ENCODE data around the gene LINGO3. TPM values are rescaled to one million over a fixed set of nuclear protein-coding genes. Genes with fewer than 3 reads are reported as not detected.

The LINGO3 gene
- total and polyA plus RNA-seq, 2 donors (not counting 1 experiment from before 2014, with no cell fraction given), result 1.1 to 3.9 TPM

- Histone ChIP-seq H2AFZ (ENCODE audit: insufficient read depth, low read depth, low read length, poor library complexity, severe bottlenecking) (no peak overlapping the region), H3K4me2 (replicated peaks; ENCODE audit: low read depth, low read length, poor library complexity, severe bottlenecking) (no peak overlapping the region), H3K27me3 (replicated peaks in 1 of 4; ENCODE audit: control extremely low read depth in 1 of 4, control insufficient read depth in 3 of 4, insufficient read depth in 4 of 4, low read length in 3 of 4) (no peaks in the 10 kb centered on the region), H3K79me2 (ENCODE audit: control insufficient read depth, insufficient read depth, low read length) (peaks cover 60% of the 10 kb centered on the region), H3K36me3 (replicated peaks in 1 of 2; ENCODE audit: control extremely low read depth in 1 of 2, control insufficient read depth in 1 of 2, extremely low read depth in 1 of 2, insufficient read depth in 2 of 2, low read length in 1 of 2) (peaks cover 0 to 11% of the 10 kb centered on the region in 2 experiments), H4K20me1 (ENCODE audit: control insufficient read depth, insufficient read depth, low read length, poor library complexity, severe bottlenecking) (peaks cover 32% of the 10 kb centered on the region), H3K9ac (ENCODE audit: low read length) (no peak overlapping the region), H3K9me3 (ENCODE audit: control extremely low read depth in 1 of 3, control insufficient read depth in 2 of 3, insufficient read depth in 1 of 3, low read length in 2 of 3) (no peaks in the 10 kb centered on the region), H3K4me3 (ENCODE audit: control extremely low read depth in 1 of 5, extremely low read depth in 1 of 5, insufficient read depth in 1 of 5, low read depth in 2 of 5, low read length in 4 of 5) (no peak overlapping the region), H3K27ac (ENCODE audit: low read length in 2 of 2) (no peak overlapping the region), H3K4me1 (ENCODE audit: control insufficient read depth in 2 of 2, insufficient read depth in 2 of 2, low read length in 2 of 2) (peaks cover 31 to 53% of the 10 kb centered on the region in 2 donors)
- intact Hi-C loops (cut with micrococcal nuclease), result loop anchor here (5.0 to 10.0 kb wide), 2 partner anchors 39 to 196 kb away; partner anchors contain the start of gene GADD45B
- H3K27ac Mint-ChIP-seq, result no peak overlapping the region
- WGBS (ENCODE audit: insufficient coverage), result 92% methylated on average over 31 of the region's 33 CpGs
- H3K4me1 Mint-ChIP-seq, result peaks cover 43% of the 10 kb centered on the region
- POLR2A ChIA-PET, result interaction anchor here (0.5 to 8.9 kb wide), 6 partner anchors 10 to 357 kb away, joined by 3 to 65 read pairs (median 6); no protein-coding TSS in a partner anchor
- CTCF ChIA-PET, result interaction anchor here (0.6 to 5.0 kb wide), 4 partner anchors 10 to 247 kb away, joined by 3 to 30 read pairs (median 6); no protein-coding TSS in a partner anchor
- TF ChIP-seq EZH2 (IDR thresholded peaks at IDR 0.05; ENCODE audit: borderline replicate concordance, insufficient read depth, low read depth, low read length, poor library complexity, severe bottlenecking), result no peak
- TF ChIP-seq CTCF (IDR thresholded peaks at IDR 0.05), result no peak
- no peak overlapping the region for H3K4me3 Mint-ChIP-seq
- DNase-seq (no peak), ATAC-seq (ENCODE audit: low read depth) (no peak)
- no peaks in the 10 kb centered on the region for H3K9me3 Mint-ChIP-seq (ENCODE audit: insufficient read depth)
- no peaks in the 10 kb centered on the region for H3K27me3 Mint-ChIP-seq
These were observed 29.3 kb downstream of the LINGO3 start for GRCh38 chr19:2278459-2279158.

- Histone ChIP-seq H3K36me3 (replicated peaks in 1 of 2; ENCODE audit: control extremely low read depth in 1 of 2, control insufficient read depth in 1 of 2, extremely low read depth in 1 of 2, insufficient read depth in 2 of 2, low read length in 1 of 2) (peaks cover 0 to 25% of the 10 kb centered on the region in 2 experiments), H3K9me3 (ENCODE audit: control extremely low read depth in 1 of 3, control insufficient read depth in 2 of 3, insufficient read depth in 1 of 3, low read length in 2 of 3) (no peaks in the 10 kb centered on the region), H3K4me2 (replicated peaks; ENCODE audit: low read depth, low read length, poor library complexity, severe bottlenecking) (no peak overlapping the region), H2AFZ (ENCODE audit: insufficient read depth, low read depth, low read length, poor library complexity, severe bottlenecking) (no peak overlapping the region), H3K27ac (ENCODE audit: low read length in 2 of 2) (no peak overlapping the region), H3K4me3 (ENCODE audit: control extremely low read depth in 1 of 5, extremely low read depth in 1 of 5, insufficient read depth in 1 of 5, low read depth in 2 of 5, low read length in 4 of 5) (no peak overlapping the region), H3K27me3 (replicated peaks in 1 of 4; ENCODE audit: control extremely low read depth in 1 of 4, control insufficient read depth in 3 of 4, insufficient read depth in 4 of 4, low read length in 3 of 4) (no peaks in the 10 kb centered on the region), H4K20me1 (ENCODE audit: control insufficient read depth, insufficient read depth, low read length, poor library complexity, severe bottlenecking) (peaks cover 47% of the 10 kb centered on the region), H3K4me1 (ENCODE audit: control insufficient read depth in 2 of 2, insufficient read depth in 2 of 2, low read length in 2 of 2) (peaks cover 39 to 59% of the 10 kb centered on the region in 2 donors), H3K79me2 (ENCODE audit: control insufficient read depth, insufficient read depth, low read length) (peaks cover 73% of the 10 kb centered on the region), H3K9ac (ENCODE audit: low read length) (no peak overlapping the region)
- no peak overlapping the region for H3K4me3 Mint-ChIP-seq
- WGBS (ENCODE audit: insufficient coverage), result 100% methylated on average over 1 of the region's 9 CpGs
- intact Hi-C loops (cut with micrococcal nuclease), result loop anchor here (5.0 to 10.0 kb wide), 2 partner anchors 40 to 198 kb away; partner anchors contain the start of gene GADD45B
- H3K27ac Mint-ChIP-seq, result peak overlapping the region; percentile 69
- no peak for ATAC-seq (ENCODE audit: low read depth)
- CTCF ChIA-PET, result interaction anchor here (0.6 to 5.0 kb wide), 6 partner anchors 9 to 115 kb away, joined by 3 to 30 read pairs (median 3); no protein-coding TSS in a partner anchor
- no peaks in the 10 kb centered on the region for H3K9me3 Mint-ChIP-seq (ENCODE audit: insufficient read depth)
- TF ChIP-seq EZH2 (IDR thresholded peaks at IDR 0.05; ENCODE audit: borderline replicate concordance, insufficient read depth, low read depth, low read length, poor library complexity, severe bottlenecking) (no peak), CTCF (IDR thresholded peaks at IDR 0.05) (no peak)
- peaks cover 45% of the 10 kb centered on the region for H3K4me1 Mint-ChIP-seq
- no peaks in the 10 kb centered on the region for H3K27me3 Mint-ChIP-seq
- POLR2A ChIA-PET, result interaction anchor here (0.6 to 8.9 kb wide), 5 partner anchors 11 to 28 kb away, joined by 3 to 65 read pairs (median 5); no protein-coding TSS in a partner anchor
- no peak for DNase-seq
These were observed 30.8 kb downstream of the LINGO3 start for GRCh38 chr19:2277138-2277537.
